ENCODE data around the gene GLRX2. TPM values are rescaled to one million over a fixed set of nuclear protein-coding genes. Genes with fewer than 3 reads are reported as not detected.

Gene GLRX2
- total RNA-seq, 1 donor from 2014 or later = 16.0 TPM

Small RNA genes lying within 50 kb of the gene (microRNA-seq; reads per million reads assigned to microRNA genes)
- not detected for gene MIR1278

Other genes with a start within 250 kb of the GLRX2 start
- 34.0 TPM for gene UCHL5, start 46.1 kb downstream of the GLRX2 start, total RNA-seq
- gene RO60, start 45.8 kb downstream of the GLRX2 start, total RNA-seq = 84.8 TPM
- gene CDC73, start 16.6 kb upstream of the GLRX2 start, total RNA-seq = 83.1 TPM
- gene B3GALT2, start 81.2 kb upstream of the GLRX2 start, total RNA-seq = 10.2 TPM